Bronchial epithelial cell (primary cell): ENCODE results near the gene GMCL1. TPM values are rescaled to one million over a fixed set of nuclear protein-coding genes. Genes with fewer than 3 reads are reported as not detected.
"Not testable (repeated sequence)": the region's sequence is repeated elsewhere in the genome, so short reads cannot be mapped to it uniquely, and the experiment has no call there.

ENCODE experiments used
- DNase-seq: peaks from one replicate; pipeline ENCODE4 v3.0.0-alpha.2; 2010; ENCODE audit warnings: low read depth
- FAIRE-seq: peaks from 2 replicates; lab custom pipeline; 2011; peaks lifted over from hg19 to GRCh38; lab: Jason Lieb, UNC
- H3K27me3 ChIP-seq: 2 replicates; pipeline ENCODE4 v1.5.1; 2011; ENCODE audit warnings: low read length; ENCODE audit not compliant: control insufficient read depth, insufficient read depth
- H3K36me3 ChIP-seq: 2 replicates; pipeline ENCODE4 v1.5.1; 2011; ENCODE audit warnings: low read length; ENCODE audit not compliant: control insufficient read depth, insufficient read depth
- H3K4me3 ChIP-seq: 2 replicates; pipeline ENCODE4 v1.5.1; 2011; ENCODE audit warnings: mild to moderate bottlenecking, low read depth, low read length, control low read depth
- total RNA-seq: library from RNA; depleted of rRNA; stranded (reverse); fragments of >200 nt; gene quantifications from 2 replicates; pipeline ENCODE4 v1.2.1, GENCODE V29; 2014
- TF ChIP-seq, protein P1 (sequence below): IDR thresholded peaks from 2 replicates; pipeline ENCODE4 v1.5.1; 2011; ENCODE audit warnings: mild to moderate bottlenecking, moderate library complexity, low read length, control low read depth, inconsistent platforms; ENCODE audit not compliant: insufficient read depth, severe bottlenecking

The GMCL1 gene
- total RNA-seq, 1 donor from 2014 or later, result 9.5 TPM

DNA sequence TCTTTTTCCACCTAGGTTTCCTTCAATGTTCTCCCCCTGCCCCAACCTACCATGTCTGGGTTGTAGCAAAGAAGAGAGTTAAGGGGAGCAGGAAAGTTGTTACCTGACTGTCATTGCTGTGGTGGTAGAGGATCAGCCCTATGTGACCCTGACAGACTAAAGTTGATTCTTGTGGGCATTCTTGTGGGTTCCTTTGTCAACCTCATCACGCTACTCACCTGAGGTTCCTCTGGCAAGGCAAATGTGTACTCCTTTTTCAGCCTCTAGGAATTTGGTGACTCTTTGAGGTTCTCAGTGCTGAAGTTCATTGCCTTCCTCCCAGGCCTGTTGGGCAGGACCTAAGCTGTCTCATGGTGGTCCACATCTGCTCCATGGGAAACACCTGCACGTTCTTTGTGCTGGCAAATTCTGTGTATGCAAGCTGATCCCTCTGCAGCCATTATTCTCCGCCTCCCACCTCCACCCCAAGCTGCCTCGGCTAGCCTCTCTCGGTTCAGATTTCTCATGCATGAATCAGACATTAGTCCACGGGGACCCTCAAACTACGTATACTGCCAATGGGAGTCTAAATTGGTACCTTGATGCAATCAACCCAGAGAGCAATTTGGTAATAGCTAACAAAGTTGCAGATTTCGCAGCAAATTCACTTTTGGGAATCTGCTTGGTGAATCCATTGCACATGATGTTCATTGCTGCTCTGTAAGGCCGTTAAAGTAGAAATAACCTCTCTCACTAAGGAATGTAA is 1.5 kb upstream of the GMCL1 start:
- no peaks in the 10 kb centered on the region for H3K27me3 ChIP-seq
- TF ChIP-seq, protein P1, sequence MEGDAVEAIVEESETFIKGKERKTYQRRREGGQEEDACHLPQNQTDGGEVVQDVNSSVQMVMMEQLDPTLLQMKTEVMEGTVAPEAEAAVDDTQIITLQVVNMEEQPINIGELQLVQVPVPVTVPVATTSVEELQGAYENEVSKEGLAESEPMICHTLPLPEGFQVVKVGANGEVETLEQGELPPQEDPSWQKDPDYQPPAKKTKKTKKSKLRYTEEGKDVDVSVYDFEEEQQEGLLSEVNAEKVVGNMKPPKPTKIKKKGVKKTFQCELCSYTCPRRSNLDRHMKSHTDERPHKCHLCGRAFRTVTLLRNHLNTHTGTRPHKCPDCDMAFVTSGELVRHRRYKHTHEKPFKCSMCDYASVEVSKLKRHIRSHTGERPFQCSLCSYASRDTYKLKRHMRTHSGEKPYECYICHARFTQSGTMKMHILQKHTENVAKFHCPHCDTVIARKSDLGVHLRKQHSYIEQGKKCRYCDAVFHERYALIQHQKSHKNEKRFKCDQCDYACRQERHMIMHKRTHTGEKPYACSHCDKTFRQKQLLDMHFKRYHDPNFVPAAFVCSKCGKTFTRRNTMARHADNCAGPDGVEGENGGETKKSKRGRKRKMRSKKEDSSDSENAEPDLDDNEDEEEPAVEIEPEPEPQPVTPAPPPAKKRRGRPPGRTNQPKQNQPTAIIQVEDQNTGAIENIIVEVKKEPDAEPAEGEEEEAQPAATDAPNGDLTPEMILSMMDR, result no peak
- DNase-seq (peak; percentile 13), FAIRE-seq (no peak)
- no peak overlapping the region for H3K4me3 ChIP-seq
- no peaks in the 10 kb centered on the region for H3K36me3 ChIP-seq

GRCh38 chr2:69828938-69829255 is 563 bp upstream of the GMCL1 start:
- peak overlapping the region; percentile 97 for H3K4me3 ChIP-seq
- H3K36me3 ChIP-seq, result no peaks in the 10 kb centered on the region
- TF ChIP-seq, protein P1, result no peak
- H3K27me3 ChIP-seq, result no peaks in the 10 kb centered on the region
- FAIRE-seq, result no peak
- DNase-seq, result no peak

- peak; percentile 15 for DNase-seq
- no peaks in the 10 kb centered on the region for H3K36me3 ChIP-seq
- no peaks in the 10 kb centered on the region for H3K27me3 ChIP-seq
- TF ChIP-seq, protein P1, result no peak
- peak overlapping the region; percentile 97 for H3K4me3 ChIP-seq
- no peak for FAIRE-seq
These were observed 815 bp downstream of the GMCL1 start for GRCh38 chr2:69830045-69830905.

GRCh38 chr2:69830906-69831241 is 1.4 kb downstream of the GMCL1 start:
- H3K4me3 ChIP-seq, result peak overlapping the region; percentile 5
- not testable (repeated sequence) for DNase-seq, FAIRE-seq, H3K27me3 ChIP-seq, H3K36me3 ChIP-seq

DNA sequence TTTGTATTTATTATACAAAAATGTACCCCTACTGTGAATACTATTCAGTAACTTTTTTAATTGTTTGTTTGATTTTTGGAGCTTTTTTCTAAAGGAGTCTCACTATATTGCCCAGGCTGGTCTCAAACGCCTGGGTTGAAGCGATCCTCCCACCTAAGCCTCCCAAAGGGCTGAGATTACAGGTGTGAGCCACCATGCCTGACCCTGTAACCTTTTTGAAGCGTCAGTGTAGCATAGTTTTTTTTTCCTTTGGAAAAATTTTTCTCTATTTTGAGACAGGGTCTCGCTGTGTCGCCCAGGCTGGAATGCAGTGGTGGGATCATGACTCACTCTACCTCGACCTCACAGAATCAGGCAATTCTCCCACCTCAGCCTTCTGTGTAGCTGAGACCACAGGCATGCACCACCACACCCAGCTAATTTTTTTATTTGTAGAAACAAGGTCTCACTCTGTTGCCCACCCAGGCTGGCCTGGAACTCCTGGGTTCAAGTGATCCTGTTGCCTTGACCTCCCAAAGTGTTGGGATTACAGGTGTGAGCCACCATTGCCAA is 2.0 kb downstream of the GMCL1 start:
- TF ChIP-seq, protein P1, result no peak

DNA sequence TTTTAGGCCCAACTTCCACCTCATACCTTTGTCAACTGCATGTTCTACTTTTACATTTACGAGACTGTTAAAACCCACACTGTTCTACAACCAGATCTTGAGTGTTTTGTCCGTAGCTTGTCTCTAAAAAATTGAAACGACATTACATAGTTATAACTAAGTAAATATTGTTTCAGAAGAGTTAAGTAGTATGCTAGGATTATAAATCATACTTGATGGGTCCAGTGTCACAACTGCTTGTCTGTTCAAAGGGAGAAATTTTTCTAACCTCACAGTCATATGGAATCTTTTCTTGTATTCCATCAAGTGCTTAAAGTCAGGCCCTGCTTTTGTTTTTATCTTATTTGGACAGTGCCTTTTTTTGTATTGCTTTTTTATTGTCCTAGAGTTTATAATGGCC is 4.3 kb downstream of the GMCL1 start:
- DNase-seq (no peak), FAIRE-seq (no peak)
- no peak overlapping the region for H3K4me3 ChIP-seq
- H3K36me3 ChIP-seq, result no peaks in the 10 kb centered on the region
- TF ChIP-seq, protein P1, result no peak
- no peaks in the 10 kb centered on the region for H3K27me3 ChIP-seq

More for the DNA sequence above, 2.0 kb downstream of the GMCL1 start:
- Histone ChIP-seq H3K36me3 (no peaks in the 10 kb centered on the region), H3K4me3 (no peak overlapping the region), H3K27me3 (no peaks in the 10 kb centered on the region)
- DNase-seq, result no peak
- no peak for FAIRE-seq
